ENCODE measurements around the gene MRPL32.
"Not testable (repeated sequence)": the region's sequence is repeated elsewhere in the genome, so short reads cannot be mapped to it uniquely, and the experiment has no call there.

Gene MRPL32

DNA sequence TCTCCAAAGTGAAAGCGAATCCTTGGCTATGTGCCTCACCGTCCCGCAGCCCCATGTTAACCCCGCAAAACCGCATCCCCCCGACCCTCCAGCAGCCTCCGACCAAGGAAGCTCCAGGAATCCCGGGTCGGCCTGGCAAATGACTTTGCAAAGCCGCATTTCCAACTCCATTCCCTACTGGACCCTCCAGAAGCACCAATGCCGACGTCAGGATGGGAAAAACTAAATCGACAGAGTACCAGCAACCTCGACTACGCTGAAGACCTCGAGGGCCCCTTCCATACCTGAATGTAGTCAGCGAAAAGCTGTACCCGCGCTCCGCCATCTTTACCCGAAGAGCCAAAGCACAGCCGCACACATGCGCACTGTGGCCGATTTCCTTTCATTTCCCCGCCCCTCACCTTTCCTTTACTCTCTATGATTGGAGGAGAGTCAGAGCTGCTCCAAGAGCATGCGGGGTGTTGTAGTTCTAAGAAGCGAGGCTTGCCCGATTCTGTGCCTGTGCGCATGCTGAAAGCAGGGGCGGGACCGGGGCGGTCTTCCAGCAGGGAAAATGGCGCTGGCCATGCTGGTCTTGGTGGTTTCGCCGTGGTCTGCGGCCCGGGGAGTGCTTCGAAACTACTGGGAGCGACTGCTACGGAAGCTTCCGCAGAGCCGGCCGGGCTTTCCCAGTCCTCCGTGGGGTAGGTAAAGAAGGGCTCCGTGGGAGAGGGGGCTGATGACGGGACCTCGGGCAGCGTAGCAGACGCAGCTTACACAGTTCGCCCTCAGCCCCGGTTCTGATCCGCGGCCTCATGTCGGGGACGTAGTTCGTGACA is at the start of gene MRPL32, which contains the start of gene PSMA2:
Gene MRPL32, plus strand, starts transcription at position 543 of the 818 bp plus-strand sequence. Its CDS starts 11 bp downstream, at position 554.
Gene PSMA2, minus strand, starts transcription at position 341 of the 818 bp plus-strand sequence. Its CDS starts 16 bp downstream, at position 325.
- peak; percentile 89 for DNase-seq (ENCODE audit: low read depth)

GRCh38 chr7:42883950-42884349 is 48.2 kb upstream of the MRPL32 start:
- no peak for DNase-seq (ENCODE audit: low read depth)

GRCh38 chr7:42885183-42885582 is 47.0 kb upstream of the MRPL32 start:
- not testable (repeated sequence) for DNase-seq (ENCODE audit: low read depth)

DNA sequence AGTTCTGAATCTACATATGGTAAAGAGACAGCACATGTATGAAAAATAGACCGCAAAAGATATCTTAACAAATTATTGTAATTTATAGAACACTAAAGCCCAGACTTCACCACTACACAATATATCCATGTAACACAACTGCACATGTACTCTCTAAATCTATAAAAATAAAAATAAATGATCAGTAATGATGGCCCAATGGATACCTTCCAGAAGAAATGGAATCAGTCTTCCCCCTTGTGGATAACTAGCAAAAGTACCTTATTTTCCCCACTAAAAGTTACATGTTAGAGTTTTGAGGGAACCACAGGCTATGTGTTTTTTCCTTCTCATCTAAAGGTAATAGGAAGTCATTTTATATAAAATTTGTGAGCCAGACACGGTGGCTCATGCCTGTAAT is 46.0 kb upstream of the MRPL32 start:
- no peak for DNase-seq (ENCODE audit: low read depth)

DNA sequence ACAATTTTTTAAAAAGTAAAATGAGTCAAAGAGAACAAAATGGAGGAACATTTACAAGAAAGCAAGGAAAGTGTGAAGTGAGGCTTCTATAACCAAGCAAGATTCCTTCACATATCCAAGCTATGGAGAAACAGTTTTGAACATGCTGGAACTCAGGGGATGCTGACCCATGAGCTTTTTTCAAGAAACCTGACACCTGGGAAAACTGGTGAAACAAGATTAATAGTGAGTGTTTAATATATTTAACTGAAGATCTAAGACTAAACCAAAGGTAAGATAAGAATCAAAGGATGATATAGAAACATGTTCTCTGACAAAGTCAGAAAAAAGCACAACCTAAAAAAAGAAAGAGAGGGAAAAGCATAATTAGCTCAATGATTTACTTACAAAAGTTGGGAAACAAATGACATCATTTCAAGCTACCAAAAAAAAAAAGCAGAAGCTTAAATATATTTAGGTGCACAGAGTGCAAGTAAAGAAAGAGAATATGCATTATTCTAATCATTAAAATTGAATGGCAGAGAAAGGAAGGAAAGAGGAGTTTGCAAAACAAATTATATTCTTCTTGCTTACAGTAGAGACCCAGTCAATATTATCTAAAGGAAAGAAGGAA is 45.2 kb upstream of the MRPL32 start:
- no peak for DNase-seq (ENCODE audit: low read depth)

DNA sequence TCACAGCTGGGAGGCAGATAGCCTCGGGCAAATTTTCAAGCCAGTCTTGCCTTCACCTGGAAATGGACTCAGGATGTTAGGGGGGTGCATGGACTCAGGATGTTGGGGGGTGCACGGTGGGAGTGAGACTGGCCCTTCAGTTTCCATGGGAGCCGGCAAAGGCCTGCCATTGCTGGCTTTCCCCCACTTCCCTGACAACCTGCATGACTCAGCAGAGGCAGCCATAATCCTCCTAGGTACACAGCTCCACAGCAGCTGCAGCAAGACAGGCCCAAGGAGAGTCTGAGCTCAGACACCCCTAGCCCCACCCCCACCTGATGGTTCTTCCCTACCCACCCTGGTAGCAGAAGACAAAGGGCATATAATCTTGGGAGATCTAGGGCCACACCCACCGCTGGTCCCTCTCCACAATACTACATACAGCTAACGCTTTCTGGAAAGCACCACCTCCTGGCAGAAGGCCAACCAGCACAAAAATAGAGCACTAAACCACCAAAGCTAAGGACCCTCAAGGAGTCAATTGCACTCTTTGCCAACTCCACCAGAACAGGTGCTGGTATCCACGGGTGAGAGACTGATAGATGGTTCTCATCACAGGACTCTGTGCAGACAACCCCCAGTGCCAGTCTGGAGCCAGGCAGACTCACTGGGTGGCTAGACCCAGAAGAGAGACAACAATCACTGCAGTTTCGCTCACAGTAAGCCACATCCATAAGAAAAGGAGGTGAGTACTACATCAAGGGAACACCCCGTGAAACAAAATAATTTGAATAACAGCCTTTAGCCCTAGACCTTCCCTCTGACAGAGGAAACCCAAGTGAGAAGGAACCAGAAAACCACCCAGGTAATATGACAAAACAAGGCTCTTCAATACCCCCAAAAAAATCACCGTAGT is 38.6 kb upstream of the MRPL32 start:
- DNase-seq (ENCODE audit: low read depth) = no peak

- DNase-seq (ENCODE audit: low read depth) = no peak
Observed at GRCh38 chr7:42900842-42901241, 31.3 kb upstream of the MRPL32 start.

GRCh38 chr7:42902331-42902730 is 29.8 kb upstream of the MRPL32 start:
- no peak for DNase-seq (ENCODE audit: low read depth)

- no peak for DNase-seq (ENCODE audit: low read depth)
Observed at GRCh38 chr7:42906181-42906580, 26.0 kb upstream of the MRPL32 start.

DNA sequence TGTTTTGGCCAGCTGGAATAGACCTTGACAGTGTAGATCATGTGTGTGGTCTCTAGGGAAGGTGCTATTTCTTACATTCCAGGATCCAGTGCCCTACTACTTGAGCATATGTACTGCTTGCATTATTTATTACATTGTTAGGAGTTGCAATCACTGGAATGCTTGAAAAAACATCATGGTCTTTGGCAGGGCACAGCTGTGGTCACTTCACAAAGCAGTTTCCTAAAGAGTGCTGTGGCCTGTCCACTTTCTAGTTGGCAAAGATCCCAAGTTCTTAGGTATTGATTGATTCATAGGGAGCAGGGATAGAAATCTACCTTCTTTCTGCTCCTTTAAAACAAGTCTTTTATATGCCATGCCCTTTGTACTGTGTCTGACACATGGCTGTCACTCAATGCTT is 24.9 kb upstream of the MRPL32 start:
- no peak for DNase-seq (ENCODE audit: low read depth)

DNA sequence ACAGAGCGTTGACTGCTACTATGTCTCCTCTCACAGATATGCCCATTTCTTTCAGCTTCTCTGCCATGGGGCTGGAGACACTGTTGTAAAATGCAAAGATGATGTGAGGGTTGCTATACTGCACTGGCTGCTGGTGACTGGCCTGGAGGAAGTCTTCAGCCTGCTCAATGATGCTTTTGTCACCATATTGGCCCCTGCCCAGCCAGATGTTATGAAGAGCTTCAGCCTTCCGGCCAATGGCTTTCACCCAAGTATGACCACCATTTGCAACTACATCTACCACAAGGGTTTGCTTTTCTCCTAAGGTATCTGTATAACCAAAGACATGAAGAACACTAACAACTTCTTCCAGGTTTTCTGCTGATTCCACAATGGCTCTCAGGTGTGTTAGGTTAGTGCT is 21.9 kb upstream of the MRPL32 start:
- no peak for DNase-seq (ENCODE audit: low read depth)

- peak; percentile 92 for DNase-seq (ENCODE audit: low read depth)
Observed at GRCh38 chr7:42911454-42912447, 20.4 kb upstream of the MRPL32 start, which contains the start of gene C7orf25. Gene C7orf25, minus strand, starts transcription at chr7:42912070. Its CDS starts 1,170 bp downstream, at chr7:42910900.

- DNase-seq (ENCODE audit: low read depth) = no peak
Observed at GRCh38 chr7:42913591-42913990, 18.6 kb upstream of the MRPL32 start.

GRCh38 chr7:42914009-42914408 is 18.2 kb upstream of the MRPL32 start:
- no peak for DNase-seq (ENCODE audit: low read depth)

GRCh38 chr7:42914421-42915045 is 17.6 kb upstream of the MRPL32 start:
- DNase-seq (ENCODE audit: low read depth) = no peak

- no peak for DNase-seq (ENCODE audit: low read depth)
Observed at GRCh38 chr7:42915356-42915755, 16.8 kb upstream of the MRPL32 start.

DNA sequence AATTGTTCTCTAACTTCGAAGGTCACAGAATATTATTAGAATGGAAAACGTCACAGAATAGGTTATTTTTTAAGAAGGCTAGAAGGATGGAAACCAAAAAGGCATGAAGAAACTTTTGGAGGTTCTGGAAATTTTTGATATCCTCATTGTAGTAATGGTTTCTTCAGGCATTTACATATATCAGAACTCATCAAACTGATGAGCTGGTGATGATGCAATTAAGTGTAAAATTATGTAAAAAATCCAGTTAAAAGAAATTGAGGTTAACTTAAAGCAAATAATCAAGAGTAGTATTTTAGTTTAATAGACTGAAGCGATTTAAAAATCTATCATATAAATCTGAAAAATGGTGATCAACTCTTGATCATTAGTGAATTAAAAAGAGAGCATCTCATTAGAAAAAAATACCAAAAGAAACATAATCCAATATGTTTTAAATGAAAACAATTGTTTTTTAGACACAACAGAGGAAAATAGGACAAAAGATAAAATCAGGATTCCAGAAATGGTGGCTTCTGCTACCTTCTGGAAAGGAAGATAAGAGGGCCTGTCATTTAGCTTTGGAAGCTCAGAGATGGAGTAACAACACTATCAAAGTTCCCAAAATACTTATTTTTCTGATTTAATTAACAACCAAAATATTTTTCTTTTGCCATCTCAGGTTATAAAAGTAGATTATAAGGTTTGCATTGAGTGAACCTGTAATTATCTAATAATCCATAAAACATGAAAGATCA is 10.0 kb upstream of the MRPL32 start:
- no peak for DNase-seq (ENCODE audit: low read depth)

GRCh38 chr7:42924223-42924838 is 7.8 kb upstream of the MRPL32 start:
- DNase-seq (ENCODE audit: low read depth) = no peak

DNA sequence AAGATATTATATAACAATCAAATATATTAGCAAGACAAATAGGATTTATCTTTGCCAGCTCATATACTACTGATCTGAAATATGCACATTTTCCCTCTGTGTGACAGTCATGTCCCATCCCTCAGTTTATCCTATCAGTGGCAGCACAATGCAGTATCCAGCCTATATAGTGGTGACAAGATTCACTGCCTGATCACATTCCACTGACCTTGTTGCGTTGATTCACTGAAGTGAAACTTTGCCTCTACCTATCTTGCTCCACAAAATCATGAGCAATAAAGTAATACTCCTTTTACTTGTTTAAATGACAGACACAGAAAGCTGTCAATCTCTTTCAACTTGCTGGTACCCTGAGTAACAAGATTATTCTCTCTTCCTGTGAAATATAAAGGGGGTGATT is 6.5 kb upstream of the MRPL32 start:
- DNase-seq (ENCODE audit: low read depth) = no peak

Data from activated T-cell treated with anti-CD3 and anti-CD28 coated beads for 1 hour (primary cell).